ENCODE results near the gene IQSEC1. TPM values are rescaled to one million over a fixed set of nuclear protein-coding genes. Genes with fewer than 3 reads are reported as not detected.

The IQSEC1 gene
- total RNA-seq, 1 experiment from 2014 or later: 7.1 TPM

DNA sequence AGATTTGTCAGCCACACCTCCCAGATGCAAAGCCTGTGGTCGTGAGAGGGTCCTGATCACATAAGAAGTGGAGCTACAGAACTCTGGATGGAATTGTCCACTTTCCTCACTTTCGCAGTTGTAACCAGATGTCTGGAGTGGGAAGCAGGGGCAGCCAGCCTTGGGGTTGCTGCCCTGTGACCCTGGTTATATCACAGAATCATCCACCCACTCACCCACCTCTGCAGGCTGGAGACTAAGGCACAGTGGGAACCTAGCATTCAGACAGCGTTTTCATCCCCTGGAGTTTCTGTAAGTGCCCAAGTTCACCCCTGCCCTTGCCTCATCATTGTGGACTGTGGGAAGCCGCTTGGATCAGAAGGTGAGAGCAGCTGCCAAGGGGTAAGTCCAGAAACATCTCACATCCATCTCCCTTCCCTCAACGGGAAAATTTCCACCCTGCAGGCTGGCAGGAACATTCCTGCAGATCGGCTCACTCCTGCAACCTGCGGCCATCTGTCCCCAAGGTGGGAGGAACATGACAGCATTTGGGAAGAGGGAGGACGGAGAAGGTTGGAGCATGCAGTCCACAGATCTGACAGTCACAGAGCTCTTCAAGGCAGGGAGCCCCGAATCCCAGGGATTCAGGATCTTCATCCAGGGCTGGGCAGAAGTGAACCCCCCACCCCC is 2.9 kb upstream of the IQSEC1 start:
- in situ Hi-C loops (cut with HindIII; ENCODE audit: low pct_unique_long_range_greater_than_20kb, low sequenced_read_pairs): no loop called here

DNA sequence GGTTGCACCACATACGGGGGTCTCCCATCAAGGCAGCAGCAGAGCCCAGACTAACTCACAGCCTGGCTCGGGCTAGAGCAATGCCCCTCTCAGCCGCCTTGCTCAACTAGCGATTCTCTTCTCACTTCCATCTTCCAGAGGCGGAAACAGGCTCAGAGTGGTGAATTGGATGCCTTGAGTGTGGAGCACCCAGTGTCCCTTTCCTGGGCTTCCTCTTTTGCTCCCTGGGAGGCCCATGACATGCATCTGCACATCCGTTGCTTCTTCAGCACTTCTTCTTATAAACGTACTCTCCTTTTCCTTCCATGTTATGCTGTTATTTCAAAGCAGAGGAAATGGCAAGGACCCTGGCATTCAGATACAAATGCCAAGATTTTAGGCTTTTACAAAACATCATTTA is 2.1 kb upstream of the IQSEC1 start:
- in situ Hi-C loops (cut with HindIII; ENCODE audit: low pct_unique_long_range_greater_than_20kb, low sequenced_read_pairs): no loop called here
- DNase-seq (ENCODE audit: low read depth, low spot score): no peak

More for the DNA sequence above, 2.9 kb upstream of the IQSEC1 start:
- no peak for DNase-seq (ENCODE audit: low read depth, low spot score)

DNA sequence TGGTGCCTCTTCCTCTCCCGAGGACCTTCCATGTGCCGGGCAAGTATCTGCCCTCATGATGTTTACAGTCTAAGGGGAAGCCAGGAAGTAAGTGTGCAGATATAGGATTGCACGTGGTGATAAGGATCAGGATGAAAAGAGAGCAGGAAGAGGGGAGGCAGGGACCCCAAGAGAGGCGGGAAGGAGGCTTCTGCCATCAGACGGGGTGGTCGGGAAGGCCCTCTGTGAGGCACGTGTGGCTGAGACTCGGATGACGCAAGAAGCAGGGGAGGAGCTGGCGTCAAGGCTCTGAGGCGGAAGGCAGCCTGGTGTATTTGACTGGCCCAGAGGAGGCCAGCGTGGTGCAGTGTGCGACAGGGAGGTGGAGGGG is 762 bp upstream of the IQSEC1 start:
- no peak for DNase-seq (ENCODE audit: low read depth, low spot score)
- in situ Hi-C loops (cut with HindIII; ENCODE audit: low pct_unique_long_range_greater_than_20kb, low sequenced_read_pairs): no loop called here

DNA sequence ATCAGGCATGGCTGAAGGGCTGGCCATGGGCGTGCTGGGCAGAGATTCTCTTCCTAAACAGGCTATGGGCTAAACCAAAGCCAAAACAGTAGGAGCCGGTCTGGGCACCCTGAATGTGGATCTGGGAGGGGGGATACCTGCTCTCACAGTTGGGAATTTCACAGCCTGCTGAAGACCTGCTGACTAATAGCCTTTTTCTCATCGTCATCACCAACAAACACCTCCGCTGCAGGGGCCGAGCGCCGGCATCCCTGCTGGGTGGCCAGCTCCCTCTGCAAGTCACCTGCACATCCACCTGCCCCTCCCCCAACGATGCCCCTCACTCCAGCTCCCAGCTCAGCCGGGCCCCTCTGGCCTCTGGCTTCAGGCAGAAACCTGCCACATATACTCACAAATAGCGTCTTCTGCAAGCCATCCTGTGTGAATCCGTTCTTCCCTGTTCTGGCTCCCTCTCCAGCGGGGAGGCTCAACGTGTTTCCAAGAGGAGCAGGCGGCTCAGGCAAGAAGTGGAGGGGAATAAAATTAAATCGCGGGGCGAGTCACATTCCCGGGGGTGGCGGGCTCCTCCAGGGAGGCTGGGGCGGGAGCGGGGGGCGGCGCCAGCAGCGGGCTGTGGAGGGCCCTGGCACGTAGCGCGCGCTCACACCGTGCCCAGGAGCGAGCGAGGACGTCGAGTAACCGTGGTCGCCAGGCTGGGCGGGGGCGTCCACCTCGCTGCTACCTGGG is 466 bp downstream of the IQSEC1 start:
- in situ Hi-C loops (cut with HindIII; ENCODE audit: low pct_unique_long_range_greater_than_20kb, low sequenced_read_pairs): no loop called here
- DNase-seq (ENCODE audit: low read depth, low spot score): no peak

DNA sequence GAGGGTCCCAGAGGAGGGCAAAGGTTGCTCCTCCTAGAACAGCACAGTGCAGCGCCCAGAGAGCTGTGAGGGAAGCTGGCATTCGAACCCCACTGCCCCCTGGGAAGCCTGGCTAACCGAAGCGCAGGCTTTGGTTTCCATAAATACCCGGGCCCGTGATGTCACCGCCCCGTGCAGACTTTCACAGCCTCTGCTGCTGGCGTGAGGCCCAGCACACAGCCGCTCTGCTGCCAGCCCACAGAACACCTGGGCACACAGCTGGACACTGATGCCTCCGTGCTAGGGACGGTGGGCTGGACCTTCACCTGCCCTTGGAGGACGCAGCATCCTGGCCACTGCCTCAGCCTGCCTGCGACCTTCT is 1.0 kb downstream of the IQSEC1 start:
- in situ Hi-C loops (cut with HindIII; ENCODE audit: low pct_unique_long_range_greater_than_20kb, low sequenced_read_pairs): no loop called here
- DNase-seq (ENCODE audit: low read depth, low spot score): no peak

DNA sequence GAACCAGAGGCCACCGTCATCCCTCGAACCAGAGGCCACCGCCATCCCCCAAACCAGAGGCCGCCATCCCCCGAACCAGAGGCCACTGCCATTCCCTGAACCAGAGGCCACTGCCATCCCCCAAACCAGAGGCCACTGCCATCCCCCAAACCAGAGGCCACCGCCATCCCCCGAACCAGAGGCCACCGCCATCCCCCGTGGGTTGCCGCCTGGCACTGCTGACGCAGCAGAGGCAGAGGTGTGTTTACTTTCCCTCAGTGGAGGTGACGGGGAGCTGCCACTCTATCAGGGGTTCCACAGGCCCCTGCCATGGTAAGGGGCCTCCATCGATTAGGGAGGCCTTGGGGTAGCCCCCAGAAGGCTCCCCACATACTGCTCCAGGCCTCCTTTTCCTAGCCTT is 1.5 kb downstream of the IQSEC1 start:
- DNase-seq (ENCODE audit: low read depth, low spot score): no peak
- in situ Hi-C loops (cut with HindIII; ENCODE audit: low pct_unique_long_range_greater_than_20kb, low sequenced_read_pairs): no loop called here

DNA sequence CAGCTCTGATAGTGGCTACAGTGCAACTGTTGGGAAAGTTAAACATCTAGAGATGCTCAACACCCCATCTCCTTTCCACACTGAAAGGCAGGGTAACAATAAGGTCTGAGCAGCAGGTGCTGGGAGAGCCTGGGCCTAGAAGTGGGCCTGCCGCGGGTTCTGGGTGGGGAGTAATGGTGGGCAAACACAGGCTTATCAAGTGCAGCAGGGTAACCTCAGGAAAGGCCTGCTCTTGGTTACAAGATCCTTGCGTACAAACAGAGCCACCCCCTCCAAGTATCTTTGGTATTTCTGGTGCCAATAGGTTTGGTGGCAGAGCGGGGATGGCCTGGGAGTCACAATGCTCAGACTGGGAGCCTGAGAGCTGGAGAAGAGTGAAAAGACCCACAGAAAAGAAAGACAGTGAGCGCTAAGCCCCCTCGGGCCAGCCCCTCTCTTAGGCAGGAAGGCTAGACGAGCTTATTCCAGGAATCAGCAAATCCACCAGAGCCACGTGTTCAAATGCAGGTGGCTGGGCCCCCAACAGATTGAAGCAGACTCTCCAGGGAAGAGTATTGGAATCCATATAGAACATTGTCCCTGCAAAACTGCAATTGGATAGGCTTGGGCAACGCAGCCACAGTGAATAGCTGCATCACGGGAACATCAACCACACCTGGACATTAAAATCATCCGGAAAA is 2.7 kb downstream of the IQSEC1 start:
- DNase-seq (ENCODE audit: low read depth, low spot score): no peak
- in situ Hi-C loops (cut with HindIII; ENCODE audit: low pct_unique_long_range_greater_than_20kb, low sequenced_read_pairs): no loop called here

DNA sequence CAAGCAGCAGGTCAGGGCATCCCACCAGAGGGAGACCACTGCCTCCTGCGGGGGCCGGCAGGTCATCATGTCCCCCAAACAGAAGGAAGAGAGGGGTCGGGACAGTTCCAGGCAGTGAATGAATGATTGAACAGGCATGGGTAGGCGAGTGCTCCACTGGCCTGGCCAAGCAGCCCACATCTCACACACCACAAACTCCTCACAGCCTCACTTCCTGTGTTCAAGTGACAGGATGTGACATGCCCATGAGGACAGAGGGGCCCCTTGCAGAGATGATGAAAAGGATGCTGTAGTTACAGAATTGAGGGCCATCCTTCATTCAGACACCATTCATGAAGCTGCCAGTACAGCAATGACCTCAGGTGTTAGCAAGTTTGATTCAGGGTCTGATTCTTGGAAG is 3.7 kb downstream of the IQSEC1 start:
- in situ Hi-C loops (cut with HindIII; ENCODE audit: low pct_unique_long_range_greater_than_20kb, low sequenced_read_pairs): no loop called here
- no peak for DNase-seq (ENCODE audit: low read depth, low spot score)

DNA sequence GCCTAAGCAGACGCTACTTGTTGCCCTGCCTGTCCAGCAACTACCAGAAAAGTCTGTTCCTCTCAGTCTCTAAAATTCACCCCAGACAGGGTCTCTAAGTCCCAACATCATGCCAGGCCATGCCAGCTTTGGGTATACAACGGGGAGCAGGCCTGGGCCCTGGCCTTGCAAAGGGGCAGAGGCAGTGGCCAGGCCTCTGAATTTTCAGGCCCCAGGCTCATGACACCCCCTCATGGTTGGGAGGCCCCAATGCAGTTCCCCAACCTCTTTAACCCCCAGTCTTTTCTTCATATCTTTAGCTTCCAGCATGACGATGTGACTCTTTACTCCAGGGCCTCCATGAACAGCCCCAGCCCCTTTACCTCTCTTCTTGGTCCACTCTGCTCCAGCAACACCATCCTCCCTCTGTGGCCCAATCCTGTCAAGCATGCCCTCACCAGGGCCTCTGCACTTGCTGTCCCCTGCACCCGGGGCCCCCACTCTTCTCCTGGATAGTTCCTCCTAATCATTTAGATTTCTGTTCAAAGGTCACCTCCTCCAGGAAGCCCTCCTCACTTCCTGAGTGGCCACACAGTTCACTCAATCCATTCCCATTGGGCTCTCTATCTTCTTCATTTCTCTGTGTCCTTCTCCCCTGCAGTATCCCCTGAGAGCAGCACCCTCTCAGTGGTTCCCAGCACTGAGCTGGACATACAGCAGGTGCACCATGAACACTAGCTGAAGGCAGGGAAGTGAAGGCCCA is 4.8 kb downstream of the IQSEC1 start:
- no peak for DNase-seq (ENCODE audit: low read depth, low spot score)
- in situ Hi-C loops (cut with HindIII; ENCODE audit: low pct_unique_long_range_greater_than_20kb, low sequenced_read_pairs): no loop called here

DNA sequence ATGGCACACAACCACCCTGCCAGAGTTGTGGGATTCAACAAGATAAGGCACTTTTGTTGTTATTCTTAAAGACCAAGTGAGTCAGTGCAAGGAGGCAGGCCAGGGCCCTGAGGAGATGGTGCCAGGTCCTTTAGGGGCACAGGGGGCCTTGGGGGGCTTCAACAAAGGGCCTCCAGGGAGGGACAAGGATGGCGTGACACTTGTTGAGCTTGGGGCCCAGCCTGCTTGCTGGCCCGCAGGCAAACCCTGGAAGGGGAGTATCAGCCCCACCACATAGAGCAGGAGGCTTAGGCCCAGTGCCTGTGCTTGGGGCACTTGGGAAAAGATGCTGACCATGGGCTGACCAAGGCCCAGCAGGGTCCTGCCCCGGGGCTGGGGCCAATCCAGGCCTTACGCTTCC is 5.5 kb downstream of the IQSEC1 start:
- in situ Hi-C loops (cut with HindIII; ENCODE audit: low pct_unique_long_range_greater_than_20kb, low sequenced_read_pairs): no loop called here
- no peak for DNase-seq (ENCODE audit: low read depth, low spot score)

DNA sequence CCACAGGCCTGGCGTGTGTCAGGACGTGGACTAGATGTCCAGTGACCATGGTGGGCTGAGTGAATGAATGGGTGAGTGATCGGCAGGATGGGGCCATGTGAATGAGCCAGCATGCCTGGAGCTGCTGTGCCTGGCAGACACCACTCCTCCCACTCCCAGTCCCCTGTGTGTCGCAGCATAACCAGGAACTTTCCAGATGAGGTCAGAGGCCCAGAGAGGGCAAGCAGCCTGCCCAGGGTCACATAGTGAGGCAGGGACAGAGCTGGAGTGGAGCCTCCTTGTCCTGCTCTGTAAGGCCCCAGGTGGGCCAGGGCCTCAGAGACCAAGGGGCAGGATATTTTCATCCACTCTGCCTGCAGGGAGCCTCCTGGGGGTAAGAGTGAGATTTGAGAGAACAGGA is 6.4 kb downstream of the IQSEC1 start:
- no peak for DNase-seq (ENCODE audit: low read depth, low spot score)
- in situ Hi-C loops (cut with HindIII; ENCODE audit: low pct_unique_long_range_greater_than_20kb, low sequenced_read_pairs): no loop called here

DNA sequence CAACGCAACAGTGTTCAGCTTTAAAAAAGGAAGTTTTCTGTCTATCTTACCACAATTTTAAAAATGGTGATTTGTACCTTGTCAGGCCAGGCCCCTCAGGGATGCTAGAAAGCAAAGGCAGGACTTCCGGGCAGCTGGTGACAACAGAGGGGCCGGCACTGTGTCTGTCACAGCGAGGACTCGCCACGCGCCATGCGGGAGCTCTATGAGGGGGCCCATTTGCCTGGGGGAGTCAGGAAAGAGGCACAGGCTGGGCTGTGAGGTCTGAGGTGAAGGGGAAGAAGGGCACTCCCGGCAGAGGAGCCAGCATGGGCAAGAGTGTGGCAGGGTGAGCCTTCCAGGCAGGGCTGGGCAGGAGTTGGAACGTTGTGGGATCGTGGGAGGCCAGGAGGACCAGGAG is 7.0 kb downstream of the IQSEC1 start:
- in situ Hi-C loops (cut with HindIII; ENCODE audit: low pct_unique_long_range_greater_than_20kb, low sequenced_read_pairs): no loop called here
- no peak for DNase-seq (ENCODE audit: low read depth, low spot score)

DNA sequence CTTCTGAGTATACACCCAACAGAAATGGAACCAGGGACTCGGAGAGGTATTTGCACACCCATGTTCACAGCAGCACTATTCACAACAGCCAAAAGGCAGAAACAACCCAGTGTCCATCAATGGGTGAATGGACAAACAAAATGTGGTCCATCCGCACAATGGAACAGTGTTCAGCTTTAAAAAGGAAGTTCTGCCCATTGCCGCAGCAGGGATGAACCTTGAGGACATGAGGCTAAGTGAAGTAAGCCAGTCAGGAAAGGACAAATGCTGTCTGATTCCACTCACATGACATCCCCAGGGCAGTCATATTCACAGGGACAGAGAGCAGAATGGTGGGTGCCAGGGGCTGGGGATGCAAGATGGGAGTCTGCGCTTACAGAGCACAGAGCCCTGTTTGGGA is 7.5 kb downstream of the IQSEC1 start:
- DNase-seq (ENCODE audit: low read depth, low spot score): peak; percentile 68
- in situ Hi-C loops (cut with HindIII; ENCODE audit: low pct_unique_long_range_greater_than_20kb, low sequenced_read_pairs): no loop called here

DNA sequence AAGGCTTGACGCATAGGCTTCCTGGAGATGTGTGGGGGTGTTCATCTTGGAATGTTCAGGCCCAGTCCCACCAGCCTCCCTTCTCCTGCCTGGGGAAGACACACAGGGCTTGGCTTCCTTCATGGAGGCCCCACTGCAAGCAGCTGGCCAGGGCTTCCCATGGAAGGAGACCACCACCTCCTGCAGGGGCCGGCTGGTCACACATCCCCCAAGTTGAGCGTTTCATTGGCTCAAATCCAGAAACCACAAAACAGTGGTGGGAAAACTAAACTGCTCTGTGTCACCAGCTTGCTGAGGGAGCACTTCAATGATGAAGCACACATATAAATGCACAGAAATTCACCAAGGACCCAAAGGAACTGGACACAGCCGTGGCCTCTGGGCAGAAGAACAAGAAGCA is 8.3 kb downstream of the IQSEC1 start:
- in situ Hi-C loops (cut with HindIII; ENCODE audit: low pct_unique_long_range_greater_than_20kb, low sequenced_read_pairs): no loop called here
- DNase-seq (ENCODE audit: low read depth, low spot score): no peak

DNA sequence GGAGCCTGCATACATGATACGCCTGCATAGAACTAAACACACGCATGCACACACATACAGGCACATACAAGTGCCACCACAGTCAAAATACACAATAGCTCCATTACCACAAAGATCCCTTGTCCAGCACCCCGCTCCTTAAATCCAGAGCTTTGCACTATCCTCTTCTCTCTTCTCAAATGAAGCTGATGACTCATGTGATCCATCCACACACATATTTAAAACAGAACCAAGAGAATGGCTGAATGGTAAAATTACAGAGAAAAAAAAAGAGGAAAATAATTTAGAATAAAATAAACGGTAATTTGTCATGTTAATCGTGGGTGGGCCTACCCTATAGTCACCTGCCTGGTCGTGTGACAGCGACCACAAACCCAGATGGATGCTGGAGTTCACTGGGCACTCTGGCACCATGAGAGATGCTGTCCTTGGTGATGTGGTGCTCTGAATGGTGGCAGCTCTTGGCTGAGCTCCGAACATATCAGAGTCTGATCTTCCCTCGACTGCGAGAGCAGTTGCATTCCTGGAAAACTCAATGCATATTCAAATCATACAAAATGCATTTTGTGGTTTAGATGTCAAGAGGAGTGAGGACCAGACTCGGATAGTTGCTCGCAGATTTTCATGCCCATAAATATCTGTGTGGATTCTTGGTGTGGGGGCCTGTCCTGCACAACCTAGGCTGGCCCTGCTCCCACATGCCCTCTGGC is 8.9 kb downstream of the IQSEC1 start:
- no peak for DNase-seq (ENCODE audit: low read depth, low spot score)
- in situ Hi-C loops (cut with HindIII; ENCODE audit: low pct_unique_long_range_greater_than_20kb, low sequenced_read_pairs): no loop called here

DNA sequence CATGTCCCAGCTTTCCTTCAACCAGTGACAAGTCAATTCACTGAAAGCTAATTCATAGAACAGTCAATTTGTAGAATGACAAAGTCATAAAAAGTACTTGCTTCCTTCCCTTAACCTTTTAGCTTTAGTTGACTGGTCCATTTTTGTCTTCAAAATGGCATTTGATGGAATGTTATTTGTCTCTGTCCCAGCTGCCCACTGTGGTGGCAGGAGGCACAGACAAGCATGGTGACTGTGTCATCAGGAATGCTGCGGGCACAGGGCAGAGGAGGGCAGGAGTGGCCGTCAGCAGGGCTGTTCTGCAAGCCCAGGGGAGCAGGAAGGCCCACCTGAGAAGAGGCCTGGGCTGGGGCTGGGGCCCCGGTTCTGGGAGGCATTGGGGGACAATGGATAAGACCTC is 10.0 kb downstream of the IQSEC1 start:
- in situ Hi-C loops (cut with HindIII; ENCODE audit: low pct_unique_long_range_greater_than_20kb, low sequenced_read_pairs): no loop called here
- DNase-seq (ENCODE audit: low read depth, low spot score): no peak

DNA sequence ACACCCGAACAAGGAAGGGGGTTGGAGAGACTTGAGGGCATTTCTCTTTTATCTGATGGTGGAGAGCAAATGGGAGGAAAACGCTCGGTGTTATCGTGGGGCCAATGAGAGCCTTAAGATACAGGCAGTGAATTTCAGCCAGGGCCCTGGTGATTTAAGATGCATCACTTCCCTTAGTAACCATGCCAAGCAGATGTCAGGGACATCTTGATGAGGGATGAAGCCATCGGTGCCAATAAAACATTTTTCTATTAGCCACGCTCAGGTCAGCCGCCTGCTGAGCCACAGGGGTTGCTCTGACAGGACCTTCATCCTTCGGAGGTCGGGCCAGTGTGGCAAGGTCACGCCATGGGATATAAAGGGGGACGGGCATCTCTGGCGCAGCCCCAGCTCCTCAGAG is 10.6 kb downstream of the IQSEC1 start:
- in situ Hi-C loops (cut with HindIII; ENCODE audit: low pct_unique_long_range_greater_than_20kb, low sequenced_read_pairs): no loop called here
- DNase-seq (ENCODE audit: low read depth, low spot score): no peak

DNA sequence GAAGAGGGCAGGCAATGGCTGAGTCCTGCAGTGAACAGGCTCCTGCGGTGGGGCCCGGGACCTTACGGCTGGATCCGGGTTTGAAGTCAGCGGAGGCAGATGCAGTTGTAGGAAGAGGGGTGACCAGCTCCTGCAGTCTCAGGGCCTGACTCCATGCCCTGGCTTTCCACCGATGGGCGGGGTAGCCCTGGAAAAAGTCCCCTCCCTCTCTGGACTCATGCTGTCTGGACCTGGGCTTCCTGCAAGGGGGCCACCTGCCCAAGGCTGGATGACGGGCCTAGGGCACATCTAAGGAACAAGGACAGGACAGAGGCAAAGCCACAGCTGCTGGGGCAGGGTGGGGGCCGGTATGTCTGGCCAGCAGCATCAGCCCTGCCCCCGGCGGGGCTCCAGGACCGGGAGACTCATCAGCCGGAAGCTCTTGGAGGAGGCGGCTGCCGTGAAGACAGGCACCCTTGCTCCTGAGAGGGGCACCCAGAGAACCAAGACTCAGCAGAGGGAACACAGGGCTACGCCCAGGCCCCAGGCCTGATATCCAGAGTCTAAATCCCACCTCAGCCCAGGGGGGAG is 12.8 kb downstream of the IQSEC1 start:
- in situ Hi-C loops (cut with HindIII; ENCODE audit: low pct_unique_long_range_greater_than_20kb, low sequenced_read_pairs): no loop called here
- no peak for DNase-seq (ENCODE audit: low read depth, low spot score)

Data from SK-MEL-5 (cell line).